K562 (cell line): ENCODE data around the gene PSMD8. TPM values are rescaled to one million over a fixed set of nuclear protein-coding genes. Genes with fewer than 3 reads are reported as not detected.

Source experiments
- ATAC-seq: fragments of 200-7000 bp; cut with Tn5 transposase; 3 replicates; pipeline ENCODE4 v1.9.1; 2020; ENCODE audit warnings: moderate library complexity
- BruUV-seq: library from RNA; stranded (reverse); fragments of 400-500 nt; replicated peaks from 2 replicates; lab custom pipeline; 2021; lab: Mats Ljungman, UMichigan
- CTCF ChIA-PET: fragments of 300-600 bp; formaldehyde crosslinking; extraction: SDS; loops from one replicate; lab custom pipeline; 2021; ENCODE audit warnings: low intra/inter-chr PET ratio; lab: Yijun Ruan, JAX
- POLR2A ChIA-PET: fragments of 300-600, 350-650 bp; sonication (Branson Sonifier 250); formaldehyde crosslinking; extraction: SDS; loops from one replicate; lab custom pipeline; 2021; ENCODE audit warnings: antibody characterized with exemption, inconsistent platforms; lab: Yijun Ruan, JAX
- DNase-seq, 4 experiments: peaks; one replicate each; pipeline versions ENCODE4 v3.0.0 to v3.0.0-alpha.2; 2011 to 2018; ENCODE audit warnings: low spot score in 3 of 4, mixed read lengths in 3 of 4; ENCODE audit errors: extremely low read depth in 1 of 4
- FAIRE-seq: peaks from 2 replicates; lab custom pipeline; 2011; peaks lifted over from hg19 to GRCh38; lab: Jason Lieb, UNC
- H2AFZ ChIP-seq: 2 replicates; pipeline ENCODE4 v1.6.0; 2011; ENCODE audit warnings: low read depth, low read length, control low read depth, inconsistent platforms
- H3K27ac ChIP-seq: fragments of 200-600 bp; 3 replicates; pipeline ENCODE4 v1.8.0; 2011; ENCODE audit warnings: low read depth, mild to moderate bottlenecking, control low read depth, inconsistent platforms, low read length, moderate library complexity, mixed read lengths; ENCODE audit errors: extremely low read depth
- H3K27me3 ChIP-seq, 2 experiments: fragments of 300-600 bp in 1 of 2; 2 replicates in 1 of 2; 3 replicates in 1 of 2; pipeline versions ENCODE4 v1.6.0 to v1.8.0; 2011; ENCODE audit warnings: inconsistent platforms in 2 of 2, low read length in 2 of 2, mild to moderate bottlenecking in 1 of 2, mixed read lengths in 1 of 2, moderate library complexity in 1 of 2; ENCODE audit not compliant: control insufficient read depth in 2 of 2, insufficient read depth in 2 of 2
- H3K36me3 ChIP-seq: fragments of 300-600 bp; 3 replicates; pipeline ENCODE4 v1.8.0; 2011; ENCODE audit warnings: mild to moderate bottlenecking, low read length, inconsistent platforms; ENCODE audit not compliant: control insufficient read depth, insufficient read depth
- H3K4me1 ChIP-seq, 2 experiments: fragments of 200-600 bp in 1 of 2; replicated peaks in 1 of 2; 2 replicates in 1 of 2; 3 replicates in 1 of 2; pipeline versions ENCODE4 v1.5.1 to v1.8.0; 2011; ENCODE audit warnings: inconsistent platforms in 2 of 2, low read length in 2 of 2, mild to moderate bottlenecking in 1 of 2, mixed read lengths in 1 of 2, moderate library complexity in 1 of 2; ENCODE audit not compliant: control insufficient read depth in 2 of 2, insufficient read depth in 2 of 2
- H3K4me2 ChIP-seq: 2 replicates; pipeline ENCODE4 v1.6.1; 2011; ENCODE audit warnings: low read length, control low read depth, inconsistent platforms, mixed read lengths; ENCODE audit not compliant: insufficient read depth
- H3K4me3 ChIP-seq: fragments of 200-600 bp; sonication (generic), shearing (Covaris generic); 2 replicates; pipeline ENCODE4 v1.5.1; 2016; ENCODE audit warnings: control low read depth, inconsistent platforms
- H3K79me2 ChIP-seq: fragments of 200-600 bp; 3 replicates; pipeline ENCODE4 v1.8.0; 2011; ENCODE audit warnings: low read length, inconsistent platforms; ENCODE audit not compliant: control insufficient read depth, insufficient read depth
- H3K9ac ChIP-seq, 2 experiments: 2 replicates each; pipeline versions ENCODE4 v1.6.0 to v1.6.1; 2011; ENCODE audit warnings: low read depth in 2 of 2, low read length in 2 of 2, control low read depth in 1 of 2, inconsistent platforms in 1 of 2, mild to moderate bottlenecking in 1 of 2, mixed read lengths in 1 of 2; ENCODE audit not compliant: insufficient read depth in 1 of 2
- H3K9me1 ChIP-seq: one replicate; pipeline ENCODE4 v1.6.0; 2011; ENCODE audit warnings: inconsistent platforms, mild to moderate bottlenecking, low read length, moderate library complexity; ENCODE audit not compliant: control insufficient read depth, insufficient read depth
- H3K9me3 ChIP-seq: replicated peaks from 2 replicates; pipeline ENCODE4 v1.5.1; 2011; ENCODE audit warnings: low read depth, low read length, inconsistent platforms; ENCODE audit not compliant: control insufficient read depth, insufficient read depth
- H4K20me1 ChIP-seq: replicated peaks from 2 replicates; pipeline ENCODE4 v1.6.1; 2011; ENCODE audit warnings: low read length, inconsistent platforms, mixed read lengths; ENCODE audit not compliant: control insufficient read depth, insufficient read depth
- ADNP ChIP-seq: fragments of 200-800 bp; sonication (Bioruptor generic); IDR thresholded peaks from 2 replicates; pipeline ENCODE4 v1.6.1; 2016; ENCODE audit warnings: missing genetic modification characterization, missing compliant biosample characterization
- ATF6 ChIP-seq: sonication (generic); formaldehyde crosslinking; IDR thresholded peaks from 2 replicates; pipeline ENCODE4 v1.4.0; 2020; ENCODE audit warnings: mild to moderate bottlenecking, missing genetic modification reagents
- CREBBP ChIP-seq: IDR thresholded peaks from one replicate; pipeline ENCODE4 v1.6.1; 2012; ENCODE audit warnings: low read depth, mild to moderate bottlenecking, control low read depth, inconsistent platforms, low read length
- L3MBTL2 ChIP-seq: fragments of 450-650 bp; IDR thresholded peaks from 2 replicates; pipeline ENCODE4 v1.6.1; 2016; ENCODE audit warnings: mild to moderate bottlenecking, moderate library complexity
- NFATC3 ChIP-seq: fragments of 450-650 bp; IDR thresholded peaks from 2 replicates; pipeline ENCODE4 v1.6.1; 2017; ENCODE audit warnings: mild to moderate bottlenecking
- NFXL1 ChIP-seq: fragments of 450-650 bp; formaldehyde crosslinking; IDR thresholded peaks from 2 replicates; pipeline ENCODE4 v1.4.0; 2021; ENCODE audit warnings: mild to moderate bottlenecking
- PTBP1 ChIP-seq: fragments of 200-400 bp; formaldehyde crosslinking; IDR thresholded peaks from 2 replicates; pipeline ENCODE4 v1.6.1; 2017; ENCODE audit warnings: low read depth, low read length
- RBM25 ChIP-seq: fragments of 200-400 bp; formaldehyde crosslinking; IDR thresholded peaks from 2 replicates; pipeline ENCODE4 v1.6.1; 2018; ENCODE audit warnings: low read length, low read depth, moderate library complexity; ENCODE audit not compliant: severe bottlenecking
- RCOR1 ChIP-seq, 2 experiments: IDR thresholded peaks; 2 replicates each; pipeline ENCODE4 v1.6.1; 2012; ENCODE audit warnings: low read depth in 2 of 2, low read length in 2 of 2, borderline replicate concordance in 1 of 2, improper control_type of control experiment in 1 of 2
- SNRNP70 ChIP-seq: fragments of 200-400 bp; formaldehyde crosslinking; optimal IDR thresholded peaks from 2 replicates; pipeline ENCODE3; 2017; ENCODE audit warnings: low read depth, low read length
- ZNF277 ChIP-seq: fragments of 250-450 bp; sonication (Bioruptor Pico); IDR thresholded peaks from 2 replicates; pipeline ENCODE4 v1.8.0; 2022; ENCODE audit warnings: inconsistent platforms, mild to moderate bottlenecking, moderate library complexity, borderline replicate concordance
- WGBS: fragments of 100-300 bp; shearing (Covaris generic); methylation state at CpG from one replicate; pipeline ENCODE4 v1.1.6; 2016; ENCODE audit warnings: low coverage, mixed read lengths; ENCODE audit not compliant: insufficient coverage; ENCODE audit errors: missing lambda C conversion rate; 5-methylcytosine and 5-hydroxymethylcytosine counted together
- in situ Hi-C: fragments of 300-500 bp; cut with MboI; formaldehyde crosslinking; loops from 4 replicates; pipeline ENCODE4 v1.15.0; 2018; ENCODE audit warnings: inconsistent platforms, mixed read lengths
- intact Hi-C: fragments of 100-400 bp; cut with micrococcal nuclease; formaldehyde crosslinking; loops from 2 replicates; pipeline ENCODE4 v1.14.2; 2022
- polyA plus RNA-seq, 8 experiments: library from polyadenylated mRNA; depleted of rRNA in 4 of 8; stranded (reverse) in 5 of 8; unstranded in 3 of 8; fragments of >200 nt; fragmentation: Nextera tagmentation in 2 of 8; fragmentation: Illumina TruSeq in 1 of 8; extraction: Ambion mirVana in 2 of 8; extraction: Trizol in 1 of 8; gene quantifications; 2 replicates each; pipeline versions ENCODE4 v1.2.1 to v1.2.3, GENCODE V29; 2011 to 2014; ENCODE audit warnings: inconsistent platforms in 1 of 8, missing spikeins in 1 of 8
- total RNA-seq, 7 experiments: library from RNA; depleted of rRNA in 6 of 7; stranded (reverse); fragments of >200 nt in 6 of 7; fragmentation: Illumina TruSeq in 2 of 7; extraction: Trizol in 2 of 7; gene quantifications; 2 replicates each; pipeline versions ENCODE4 v1.2.1 to v1.2.3, GENCODE V29; 2011 to 2021; ENCODE audit warnings: low replicate concordance in 1 of 7
- TF ChIP-seq, protein P1 (sequence below): sonication (generic); formaldehyde crosslinking; IDR thresholded peaks from 2 replicates; pipeline ENCODE4 v1.9.0; 2022; ENCODE audit warnings: mild to moderate bottlenecking, missing genetic modification reagents

The PSMD8 gene
- total and polyA plus RNA-seq, 9 of the 15 experiments (the other 6 are each of a cell fraction or from before 2014, with no cell fraction given), result 130 to 583 (median 315) TPM

- Histone ChIP-seq H3K27me3 (no peaks in the 10 kb centered on the region), H3K27ac (peak overlapping the region; percentile 58), H3K4me2 (peak overlapping the region; percentile 70), H3K9ac (peak overlapping the region in 1 of 2 experiments; percentile 87; a peak in 2 of 4 replicates), H3K36me3 (peaks cover 5% of the 10 kb centered on the region; the same call in 2 of the 3 replicates), H3K9me1 (peaks cover 2% of the 10 kb centered on the region), H3K4me1 (peaks cover 46 to 64% of the 10 kb centered on the region in 2 experiments), H3K79me2 (no peaks in the 10 kb centered on the region), H2AFZ (peak overlapping the region; percentile 21; the same call in 1 of the 2 replicates), H4K20me1 (no peaks in the 10 kb centered on the region), H3K4me3 (no peak overlapping the region), H3K9me3 (no peaks in the 10 kb centered on the region)
- ChIA-PET CTCF (no interaction called here), POLR2A (interaction anchor here (0.6 to 3.3 kb wide), 5 partner anchors 9 to 246 kb away, joined by 3 to 30 read pairs (median 3); partner anchors contain the start of gene FAM98C)
- BruUV-seq, result no TSS peak
- in situ Hi-C loops, result no loop called here
- ATAC-seq (no peak), FAIRE-seq (no peak), DNase-seq (no peak)
- WGBS, result 26% methylated on average over 5 of the region's 6 CpGs
- intact Hi-C loops, result loop anchor here (5.0 kb wide), 1 partner anchor 94 kb away; no protein-coding TSS in a partner anchor
- no peak for TF ChIP-seq L3MBTL2
- peak; percentile 98 for TF ChIP-seq ADNP (tag)
- TF ChIP-seq, protein P1, sequence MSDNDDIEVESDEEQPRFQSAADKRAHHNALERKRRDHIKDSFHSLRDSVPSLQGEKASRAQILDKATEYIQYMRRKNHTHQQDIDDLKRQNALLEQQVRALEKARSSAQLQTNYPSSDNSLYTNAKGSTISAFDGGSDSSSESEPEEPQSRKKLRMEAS (CRISPR knock-in tag), result no peak
- TF ChIP-seq RCOR1 (IDR thresholded peaks at IDR 0.05; ENCODE audit: borderline replicate concordance in 1 of 2, low read depth in 2 of 2, low read length in 2 of 2), result peak in 1 of 2 experiments; percentile 85; a peak in 2 of 4 replicates
- no peak for TF ChIP-seq ATF6 (CRISPR knock-in tag)
- 0 out of 2 replicates have a peak, but pooled peaks have one; percentile 56 for TF ChIP-seq PTBP1
- TF ChIP-seq ZNF277, result no peak
- no peak for TF ChIP-seq NFXL1 (CRISPR knock-in tag)
- TF ChIP-seq CREBBP, result no peak
- peak; percentile 96 for TF ChIP-seq RBM25
- no peak for TF ChIP-seq NFATC3
- TF ChIP-seq SNRNP70, result no peak
These were observed 39.0 kb downstream of the PSMD8 start for GRCh38 chr19:38413416-38413815.
